Right atrium auricular region (tissue), 2 donors: Measurements from ENCODE around the gene COX7B2. TPM values are rescaled to one million over a fixed set of nuclear protein-coding genes. Genes with fewer than 3 reads are reported as not detected.

Source experiments
- DNase-seq: peaks from one replicate; pipeline ENCODE4 v3.0.0-alpha.2; 2019; ENCODE audit warnings: low spot score
- H3K27ac ChIP-seq, 2 donors: fragments of 200-600 bp; sonication (generic); 1 replicate in 1 of 2; 2 replicates in 1 of 2; pipeline ENCODE4 v1.5.1; 2016 to 2019
- H3K27me3 ChIP-seq, 2 donors: fragments of 200-600 bp; sonication (generic); one replicate each; pipeline versions ENCODE4 v1.5.1 to v1.6.0; 2017 to 2019
- H3K36me3 ChIP-seq: fragments of 200-600 bp; sonication (generic); one replicate; pipeline ENCODE4 v1.5.1; 2016
- H3K4me1 ChIP-seq, 2 donors: fragments of 200-600 bp; sonication (generic); one replicate each; pipeline versions ENCODE4 v1.5.1 to v1.6.0; 2017 to 2019
- H3K4me3 ChIP-seq, 2 donors: fragments of 200-600 bp; sonication (generic); 1 replicate in 1 of 2; 2 replicates in 1 of 2; pipeline ENCODE4 v1.5.1; 2017 to 2019; ENCODE audit warnings: mild to moderate bottlenecking in 1 of 2, moderate library complexity in 1 of 2
- H3K9me3 ChIP-seq, 2 donors: fragments of 200-600 bp; sonication (generic); one replicate each; pipeline ENCODE4 v1.5.1; 2019
- CTCF ChIP-seq, 2 donors: fragments of 200-600 bp; sonication (generic); IDR thresholded peaks; one replicate each; pipeline ENCODE4 v1.5.1; 2019; ENCODE audit warnings: antibody characterized with exemption in 2 of 2
- total RNA-seq, 2 donors: library from RNA; depleted of rRNA; stranded (reverse); fragments of >200 nt; gene quantifications; one replicate each; pipeline ENCODE4 v1.1.0, GENCODE V29; 2016

The COX7B2 gene
- total RNA-seq, 2 donors from 2014 or later: not detected

GRCh38 chr4:46856333-46856732 is 52.7 kb downstream of the COX7B2 start:
- no peak for TF ChIP-seq CTCF (IDR thresholded peaks at IDR 0.05)
- no peak for DNase-seq
- Histone ChIP-seq H3K27ac (no peak overlapping the region), H3K4me1 (no peaks in the 10 kb centered on the region), H3K9me3 (no peaks in the 10 kb centered on the region), H3K27me3 (no peaks in the 10 kb centered on the region), H3K4me3 (no peak overlapping the region), H3K36me3 (no peaks in the 10 kb centered on the region)

GRCh38 chr4:46852800-46853199 is 56.2 kb downstream of the COX7B2 start:
- H3K9me3 ChIP-seq: no peaks in the 10 kb centered on the region
- no peaks in the 10 kb centered on the region for H3K27me3 ChIP-seq
- no peak for DNase-seq
- H3K36me3 ChIP-seq: no peaks in the 10 kb centered on the region
- TF ChIP-seq CTCF (IDR thresholded peaks at IDR 0.05): no peak
- H3K4me1 ChIP-seq: no peaks in the 10 kb centered on the region
- no peak overlapping the region for H3K4me3 ChIP-seq
- H3K27ac ChIP-seq: no peak overlapping the region

GRCh38 chr4:46850026-46850425 is 59.0 kb downstream of the COX7B2 start:
- no peaks in the 10 kb centered on the region for H3K9me3 ChIP-seq
- no peak overlapping the region for H3K27ac ChIP-seq
- H3K4me1 ChIP-seq: no peaks in the 10 kb centered on the region
- DNase-seq: no peak
- H3K36me3 ChIP-seq: no peaks in the 10 kb centered on the region
- H3K4me3 ChIP-seq: no peak overlapping the region
- H3K27me3 ChIP-seq: no peaks in the 10 kb centered on the region
- TF ChIP-seq CTCF (IDR thresholded peaks at IDR 0.05): no peak

- Histone ChIP-seq H3K27ac (no peak overlapping the region), H3K36me3 (no peaks in the 10 kb centered on the region), H3K27me3 (no peaks in the 10 kb centered on the region), H3K9me3 (no peaks in the 10 kb centered on the region), H3K4me3 (no peak overlapping the region), H3K4me1 (no peaks in the 10 kb centered on the region)
- TF ChIP-seq CTCF (IDR thresholded peaks at IDR 0.05): peak; percentile 61 to 76
- DNase-seq: no peak
These were observed 64.6 kb downstream of the COX7B2 start for GRCh38 chr4:46844325-46844917.

- DNase-seq: no peak
- H3K9me3 ChIP-seq: no peaks in the 10 kb centered on the region
- H3K4me1 ChIP-seq: no peaks in the 10 kb centered on the region
- no peak overlapping the region for H3K27ac ChIP-seq
- no peak overlapping the region for H3K4me3 ChIP-seq
- no peaks in the 10 kb centered on the region for H3K36me3 ChIP-seq
- no peaks in the 10 kb centered on the region for H3K27me3 ChIP-seq
- TF ChIP-seq CTCF (IDR thresholded peaks at IDR 0.05): no peak
These were observed 69.9 kb downstream of the COX7B2 start for GRCh38 chr4:46839128-46839527.

- Histone ChIP-seq H3K27ac (no peak overlapping the region), H3K9me3 (no peaks in the 10 kb centered on the region), H3K4me3 (no peak overlapping the region), H3K4me1 (no peaks in the 10 kb centered on the region), H3K27me3 (no peaks in the 10 kb centered on the region), H3K36me3 (no peaks in the 10 kb centered on the region)
- no peak for DNase-seq
- TF ChIP-seq CTCF (IDR thresholded peaks at IDR 0.05): no peak
These were observed 71.4 kb downstream of the COX7B2 start for GRCh38 chr4:46837639-46838038.
